ENCODE measurements around the gene OTUD6A. TPM values are rescaled to one million over a fixed set of nuclear protein-coding genes. Genes with fewer than 3 reads are reported as not detected.

Gene OTUD6A
- total and polyA plus RNA-seq, 9 of the 15 experiments (the other 6 are each of a cell fraction or from before 2014, with no cell fraction given): not detected

GRCh38 chrX:70084592-70085240 lies 22.5 kb downstream of the OTUD6A start:
- Histone ChIP-seq H3K4me3 (no peak overlapping the region), H3K4me1 (replicated peaks in 1 of 2; ENCODE audit: control insufficient read depth in 2 of 2, insufficient read depth in 2 of 2, low read length in 2 of 2) (no peaks in the 10 kb centered on the region), H3K36me3 (ENCODE audit: control insufficient read depth, insufficient read depth, low read length) (no peaks in the 10 kb centered on the region), H3K9me1 (ENCODE audit: control insufficient read depth, insufficient read depth, low read length) (no peaks in the 10 kb centered on the region), H3K79me2 (ENCODE audit: control insufficient read depth, insufficient read depth, low read length) (no peaks in the 10 kb centered on the region), H4K20me1 (replicated peaks; ENCODE audit: control insufficient read depth, insufficient read depth, low read length) (peaks cover 3% of the 10 kb centered on the region; the same call in 1 of the 2 replicates), H3K27ac (ENCODE audit: extremely low read depth, low read depth, low read length) (no peak overlapping the region), H3K9me3 (replicated peaks; ENCODE audit: control insufficient read depth, insufficient read depth, low read depth, low read length) (no peaks in the 10 kb centered on the region), H3K4me2 (ENCODE audit: insufficient read depth, low read length) (no peak overlapping the region), H2AFZ (ENCODE audit: low read depth, low read length) (no peak overlapping the region), H3K27me3 (ENCODE audit: control insufficient read depth in 2 of 2, insufficient read depth in 2 of 2, low read length in 2 of 2) (peaks cover 0 to 8% of the 10 kb centered on the region in 2 experiments; a peak in 1 of 5 replicates), H3K9ac (ENCODE audit: insufficient read depth in 1 of 2, low read depth in 2 of 2, low read length in 2 of 2) (no peak overlapping the region)
- no peak for TF ChIP-seq XRCC3 (IDR thresholded peaks at IDR 0.05)
- TF ChIP-seq, protein P1, sequence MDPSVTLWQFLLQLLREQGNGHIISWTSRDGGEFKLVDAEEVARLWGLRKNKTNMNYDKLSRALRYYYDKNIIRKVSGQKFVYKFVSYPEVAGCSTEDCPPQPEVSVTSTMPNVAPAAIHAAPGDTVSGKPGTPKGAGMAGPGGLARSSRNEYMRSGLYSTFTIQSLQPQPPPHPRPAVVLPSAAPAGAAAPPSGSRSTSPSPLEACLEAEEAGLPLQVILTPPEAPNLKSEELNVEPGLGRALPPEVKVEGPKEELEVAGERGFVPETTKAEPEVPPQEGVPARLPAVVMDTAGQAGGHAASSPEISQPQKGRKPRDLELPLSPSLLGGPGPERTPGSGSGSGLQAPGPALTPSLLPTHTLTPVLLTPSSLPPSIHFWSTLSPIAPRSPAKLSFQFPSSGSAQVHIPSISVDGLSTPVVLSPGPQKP (CRISPR knock-in tag; IDR thresholded peaks at IDR 0.05): no peak
- TF ChIP-seq, protein P2, sequence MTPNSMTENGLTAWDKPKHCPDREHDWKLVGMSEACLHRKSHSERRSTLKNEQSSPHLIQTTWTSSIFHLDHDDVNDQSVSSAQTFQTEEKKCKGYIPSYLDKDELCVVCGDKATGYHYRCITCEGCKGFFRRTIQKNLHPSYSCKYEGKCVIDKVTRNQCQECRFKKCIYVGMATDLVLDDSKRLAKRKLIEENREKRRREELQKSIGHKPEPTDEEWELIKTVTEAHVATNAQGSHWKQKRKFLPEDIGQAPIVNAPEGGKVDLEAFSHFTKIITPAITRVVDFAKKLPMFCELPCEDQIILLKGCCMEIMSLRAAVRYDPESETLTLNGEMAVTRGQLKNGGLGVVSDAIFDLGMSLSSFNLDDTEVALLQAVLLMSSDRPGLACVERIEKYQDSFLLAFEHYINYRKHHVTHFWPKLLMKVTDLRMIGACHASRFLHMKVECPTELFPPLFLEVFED (CRISPR knock-in tag; conservative IDR thresholded peaks at IDR 0.05): no peak
- TF ChIP-seq ZNF766 (CRISPR knock-in tag; conservative IDR thresholded peaks at IDR 0.05): no peak
- no peak for TF ChIP-seq SIX5 (IDR thresholded peaks at IDR 0.05; ENCODE audit: borderline replicate concordance in 1 of 2, insufficient read depth in 1 of 2, low read depth in 1 of 2, low read length in 2 of 2)
- TF ChIP-seq, protein P3, sequence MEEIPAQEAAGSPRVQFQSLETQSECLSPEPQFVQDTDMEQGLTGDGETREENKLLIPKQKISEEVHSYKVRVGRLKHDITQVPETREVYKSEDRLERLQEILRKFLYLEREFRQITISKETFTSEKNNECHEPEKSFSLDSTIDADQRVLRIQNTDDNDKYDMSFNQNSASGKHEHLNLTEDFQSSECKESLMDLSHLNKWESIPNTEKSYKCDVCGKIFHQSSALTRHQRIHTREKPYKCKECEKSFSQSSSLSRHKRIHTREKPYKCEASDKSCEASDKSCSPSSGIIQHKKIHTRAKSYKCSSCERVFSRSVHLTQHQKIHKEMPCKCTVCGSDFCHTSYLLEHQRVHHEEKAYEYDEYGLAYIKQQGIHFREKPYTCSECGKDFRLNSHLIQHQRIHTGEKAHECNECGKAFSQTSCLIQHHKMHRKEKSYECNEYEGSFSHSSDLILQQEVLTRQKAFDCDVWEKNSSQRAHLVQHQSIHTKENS (CRISPR knock-in tag; IDR thresholded peaks at IDR 0.05): no peak
- no peak for TF ChIP-seq ZNF143 (CRISPR knock-in tag; IDR thresholded peaks at IDR 0.05)
- TF ChIP-seq CEBPZ (IDR thresholded peaks at IDR 0.05; ENCODE audit: borderline replicate concordance, low read depth, low read length): no peak
- TF ChIP-seq ZNF57 (CRISPR knock-in tag; IDR thresholded peaks at IDR 0.05): no peak
- no peak for TF ChIP-seq NR2F6 (CRISPR knock-in tag; IDR thresholded peaks at IDR 0.05)
- ChIA-PET POLR2A (no interaction called here), CTCF (ENCODE audit: low intra/inter-chr PET ratio) (no interaction called here)
- 0% methylated on average over 5 of the region's 5 CpGs for WGBS (ENCODE audit: insufficient coverage, low coverage, missing lambda C conversion rate)
- DNase-seq (ENCODE audit: extremely low read depth in 1 of 4, low spot score in 3 of 4) (no peak), FAIRE-seq (no peak), ATAC-seq (no peak)
- intact Hi-C loops (cut with micrococcal nuclease) (no loop called here), in situ Hi-C loops (cut with MboI) (no loop called here)
- no TSS peak for BruUV-seq (replicated peaks)
